SK-N-SH treated with all-trans-retinoic acid at 6 μM for 48 hours (cell line): ENCODE measurements around the gene RAB44.

Source experiments
- ATAC-seq: fragments of 200-7000 bp; cut with Tn5 transposase; 3 replicates; pipeline ENCODE4 v1.9.1; 2020; ENCODE audit warnings: mild to moderate bottlenecking, moderate library complexity
- ARNTL ChIP-seq: fragments of 450-650 bp; formaldehyde crosslinking; IDR thresholded peaks from 2 replicates; pipeline ENCODE4 v1.5.0; 2020; ENCODE audit warnings: low read depth, mild to moderate bottlenecking, moderate library complexity, borderline replicate concordance
- BACH2 ChIP-seq: fragments of 250-450 bp; sonication (Bioruptor Pico); IDR thresholded peaks from 2 replicates; pipeline ENCODE4 v1.9.0; 2021; ENCODE audit warnings: mild to moderate bottlenecking, borderline replicate concordance
- CSDC2 ChIP-seq: fragments of 250-450 bp; sonication (Bioruptor Pico); IDR thresholded peaks from 2 replicates; pipeline ENCODE4 v1.5.0; 2020; ENCODE audit warnings: mild to moderate bottlenecking, moderate library complexity
- CSRNP3 ChIP-seq: fragments of 250-450 bp; sonication (Bioruptor Pico); IDR thresholded peaks from 2 replicates; pipeline ENCODE4 v1.5.1; 2021; ENCODE audit warnings: mild to moderate bottlenecking, moderate library complexity
- ESRRG ChIP-seq: fragments of 250-450 bp; sonication (Bioruptor Pico); IDR thresholded peaks from 2 replicates; pipeline ENCODE4 v1.6.1; 2021; ENCODE audit warnings: mild to moderate bottlenecking
- ISL1 ChIP-seq: fragments of 250-450 bp; sonication (Bioruptor Pico); IDR thresholded peaks from 2 replicates; pipeline ENCODE4 v2.1.2; 2022; ENCODE audit warnings: mild to moderate bottlenecking, moderate library complexity
- RARB ChIP-seq: fragments of 250-450 bp; sonication (Bioruptor Pico); IDR thresholded peaks from 2 replicates; pipeline ENCODE4 v1.8.0; 2021; ENCODE audit warnings: mild to moderate bottlenecking, moderate library complexity
- TCF4 ChIP-seq: fragments of 250-450 bp; sonication (Bioruptor Pico); IDR thresholded peaks from 2 replicates; pipeline ENCODE4 v1.8.0; 2021; ENCODE audit warnings: mild to moderate bottlenecking, moderate library complexity, borderline replicate concordance
- TOX ChIP-seq: fragments of 250-450 bp; sonication (Bioruptor Pico); IDR thresholded peaks from 2 replicates; pipeline ENCODE4 v1.8.0; 2021; ENCODE audit warnings: mild to moderate bottlenecking, moderate library complexity, borderline replicate concordance
- ZC3H10 ChIP-seq: fragments of 250-450 bp; sonication (Bioruptor Pico); IDR thresholded peaks from 2 replicates; pipeline ENCODE4 v1.5.1; 2021; ENCODE audit warnings: mild to moderate bottlenecking, moderate library complexity
- ZFP3 ChIP-seq: fragments of 250-450 bp; sonication (Bioruptor Pico); IDR thresholded peaks from 2 replicates; pipeline ENCODE4 v1.5.0; 2020; ENCODE audit warnings: mild to moderate bottlenecking, moderate library complexity
- ZFP30 ChIP-seq: fragments of 450-650 bp; formaldehyde crosslinking; IDR thresholded peaks from 2 replicates; pipeline ENCODE4 v1.5.0; 2022; ENCODE audit warnings: mild to moderate bottlenecking, moderate library complexity
- ZNF565 ChIP-seq: fragments of 450-650 bp; formaldehyde crosslinking; conservative IDR thresholded peaks from 2 replicates; pipeline ENCODE4 v1.5.0; 2020; ENCODE audit warnings: low read depth, mild to moderate bottlenecking, moderate library complexity
- ZNF70 ChIP-seq: fragments of 450-650 bp; formaldehyde crosslinking; IDR thresholded peaks from 2 replicates; pipeline ENCODE4 v1.5.0; 2020; ENCODE audit warnings: mild to moderate bottlenecking, moderate library complexity
- ZNF8 ChIP-seq: fragments of 450-650 bp; formaldehyde crosslinking; IDR thresholded peaks from 2 replicates; pipeline ENCODE4 v1.5.0; 2020; ENCODE audit warnings: mild to moderate bottlenecking, moderate library complexity
- TF ChIP-seq, protein P1 (sequence below): fragments of 250-450 bp; sonication (Bioruptor Pico); IDR thresholded peaks from 2 replicates; pipeline ENCODE4 v1.8.0; 2021; ENCODE audit warnings: low read depth, mild to moderate bottlenecking, moderate library complexity, borderline replicate concordance
- TF ChIP-seq, protein P2 (sequence below): fragments of 250-450 bp; sonication (Bioruptor Pico); IDR thresholded peaks from 2 replicates; pipeline ENCODE4 v1.5.1; 2020; ENCODE audit warnings: low read depth, mild to moderate bottlenecking, moderate library complexity
- TF ChIP-seq, protein P3 (sequence below): fragments of 250-450 bp; sonication (Bioruptor Pico); IDR thresholded peaks from 2 replicates; pipeline ENCODE4 v1.8.0; 2020; ENCODE audit warnings: mild to moderate bottlenecking, moderate library complexity, borderline replicate concordance

RAB44 gene

DNA sequence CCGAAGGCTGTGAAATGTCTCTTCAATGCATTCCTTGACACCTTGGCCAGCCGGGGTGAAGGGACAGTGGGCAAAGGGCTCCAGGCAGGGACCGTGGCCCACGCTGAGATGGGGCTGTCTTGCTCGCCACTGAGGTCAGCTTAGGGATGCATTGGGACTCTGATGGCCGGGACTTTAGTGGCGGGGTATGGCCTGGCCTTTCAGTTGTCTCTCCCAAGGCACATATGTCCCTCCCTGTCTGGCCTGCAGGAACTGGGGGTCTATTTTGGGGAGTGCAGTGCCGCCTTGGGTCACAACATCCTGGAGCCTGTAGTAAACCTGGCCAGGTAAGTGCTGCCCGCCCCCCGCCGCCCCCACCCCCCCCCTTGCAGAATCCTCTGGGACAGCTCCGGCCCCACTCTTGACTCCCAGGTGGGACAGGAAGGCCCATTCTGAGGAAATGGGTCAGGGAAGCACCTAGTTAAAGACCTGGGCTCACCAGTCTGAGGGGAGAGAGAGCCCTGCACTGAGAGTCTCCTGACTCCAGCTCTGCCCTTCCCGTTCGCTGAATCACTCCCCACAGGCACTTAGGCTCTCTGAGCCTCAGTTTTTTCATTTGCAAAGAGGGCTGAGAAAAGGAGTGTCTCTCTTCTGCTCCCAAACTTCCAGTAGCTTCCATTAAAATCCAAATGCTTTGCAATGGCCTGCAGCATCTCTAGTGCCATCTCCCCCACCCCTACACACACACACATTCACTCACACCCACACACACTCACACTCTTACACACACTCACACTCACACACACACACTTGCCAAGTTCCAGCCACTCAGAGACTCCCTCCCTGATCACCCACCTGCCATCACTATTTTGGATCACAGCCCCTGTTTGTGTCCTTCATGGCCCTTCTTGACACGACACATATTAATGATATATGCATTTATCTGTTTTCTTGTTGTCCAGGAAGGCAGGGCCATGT lies 33.1 kb downstream of the RAB44 start:
- no peak for ATAC-seq

DNA sequence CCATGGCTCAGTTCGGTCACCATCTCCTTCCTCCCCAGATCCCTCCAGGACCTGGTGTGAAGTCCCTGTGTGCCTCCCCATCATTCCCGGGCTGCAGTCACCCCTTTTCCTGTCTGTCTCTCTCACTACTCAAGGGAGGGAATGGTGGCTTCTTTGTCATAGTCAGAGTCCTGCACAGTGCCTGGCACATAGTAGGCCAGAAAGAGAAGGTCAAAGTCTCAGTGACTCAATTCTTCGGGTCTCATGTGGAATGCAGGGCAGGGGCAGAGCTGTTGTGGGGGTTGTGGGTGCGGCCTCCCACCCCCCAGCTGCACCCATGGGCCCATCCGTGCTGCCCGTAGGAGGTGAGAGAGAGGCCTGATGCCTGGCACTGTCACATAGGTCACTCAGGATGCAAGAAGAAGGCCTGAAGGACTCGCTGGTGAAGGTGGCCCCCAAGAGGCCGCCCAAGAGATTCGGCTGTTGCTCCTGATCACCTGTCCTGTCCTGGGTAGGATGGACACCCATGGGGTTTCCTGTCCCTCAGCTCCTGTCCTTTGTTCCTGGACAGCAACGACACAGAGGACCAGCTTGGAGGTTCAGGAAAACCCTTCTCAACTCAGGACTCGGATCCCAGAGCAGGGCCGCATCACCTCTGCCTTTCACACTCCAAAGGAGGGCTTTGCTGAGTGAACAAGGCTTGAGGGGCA lies 34.1 kb downstream of the RAB44 start:
- TF ChIP-seq TOX (CRISPR knock-in tag) (no peak), ZNF70 (CRISPR knock-in tag) (no peak), TCF4 (no peak), ZNF8 (CRISPR knock-in tag) (no peak), BACH2 (CRISPR knock-in tag) (no peak), ISL1 (CRISPR knock-in tag) (no peak), CSRNP3 (CRISPR knock-in tag) (no peak), ARNTL (CRISPR knock-in tag) (no peak), ESRRG (CRISPR knock-in tag) (no peak), RARB (no peak), ZC3H10 (CRISPR knock-in tag) (no peak), ZNF565 (CRISPR knock-in tag) (no peak)
- TF ChIP-seq, protein P1, sequence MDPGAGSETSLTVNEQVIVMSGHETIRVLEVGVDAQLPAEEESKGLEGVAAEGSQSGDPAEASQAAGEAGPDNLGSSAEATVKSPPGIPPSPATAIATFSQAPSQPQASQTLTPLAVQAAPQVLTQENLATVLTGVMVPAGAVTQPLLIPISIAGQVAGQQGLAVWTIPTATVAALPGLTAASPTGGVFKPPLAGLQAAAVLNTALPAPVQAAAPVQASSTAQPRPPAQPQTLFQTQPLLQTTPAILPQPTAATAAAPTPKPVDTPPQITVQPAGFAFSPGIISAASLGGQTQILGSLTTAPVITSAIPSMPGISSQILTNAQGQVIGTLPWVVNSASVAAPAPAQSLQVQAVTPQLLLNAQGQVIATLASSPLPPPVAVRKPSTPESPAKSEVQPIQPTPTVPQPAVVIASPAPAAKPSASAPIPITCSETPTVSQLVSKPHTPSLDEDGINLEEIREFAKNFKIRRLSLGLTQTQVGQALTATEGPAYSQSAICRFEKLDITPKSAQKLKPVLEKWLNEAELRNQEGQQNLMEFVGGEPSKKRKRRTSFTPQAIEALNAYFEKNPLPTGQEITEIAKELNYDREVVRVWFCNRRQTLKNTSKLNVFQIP (CRISPR knock-in tag) = no peak
- TF ChIP-seq, protein P2, sequence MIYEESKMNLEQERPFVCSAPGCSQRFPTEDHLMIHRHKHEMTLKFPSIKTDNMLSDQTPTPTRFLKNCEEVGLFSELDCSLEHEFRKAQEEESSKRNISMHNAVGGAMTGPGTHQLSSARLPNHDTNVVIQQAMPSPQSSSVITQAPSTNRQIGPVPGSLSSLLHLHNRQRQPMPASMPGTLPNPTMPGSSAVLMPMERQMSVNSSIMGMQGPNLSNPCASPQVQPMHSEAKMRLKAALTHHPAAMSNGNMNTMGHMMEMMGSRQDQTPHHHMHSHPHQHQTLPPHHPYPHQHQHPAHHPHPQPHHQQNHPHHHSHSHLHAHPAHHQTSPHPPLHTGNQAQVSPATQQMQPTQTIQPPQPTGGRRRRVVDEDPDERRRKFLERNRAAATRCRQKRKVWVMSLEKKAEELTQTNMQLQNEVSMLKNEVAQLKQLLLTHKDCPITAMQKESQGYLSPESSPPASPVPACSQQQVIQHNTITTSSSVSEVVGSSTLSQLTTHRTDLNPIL (CRISPR knock-in tag) = no peak
- TF ChIP-seq, protein P3, sequence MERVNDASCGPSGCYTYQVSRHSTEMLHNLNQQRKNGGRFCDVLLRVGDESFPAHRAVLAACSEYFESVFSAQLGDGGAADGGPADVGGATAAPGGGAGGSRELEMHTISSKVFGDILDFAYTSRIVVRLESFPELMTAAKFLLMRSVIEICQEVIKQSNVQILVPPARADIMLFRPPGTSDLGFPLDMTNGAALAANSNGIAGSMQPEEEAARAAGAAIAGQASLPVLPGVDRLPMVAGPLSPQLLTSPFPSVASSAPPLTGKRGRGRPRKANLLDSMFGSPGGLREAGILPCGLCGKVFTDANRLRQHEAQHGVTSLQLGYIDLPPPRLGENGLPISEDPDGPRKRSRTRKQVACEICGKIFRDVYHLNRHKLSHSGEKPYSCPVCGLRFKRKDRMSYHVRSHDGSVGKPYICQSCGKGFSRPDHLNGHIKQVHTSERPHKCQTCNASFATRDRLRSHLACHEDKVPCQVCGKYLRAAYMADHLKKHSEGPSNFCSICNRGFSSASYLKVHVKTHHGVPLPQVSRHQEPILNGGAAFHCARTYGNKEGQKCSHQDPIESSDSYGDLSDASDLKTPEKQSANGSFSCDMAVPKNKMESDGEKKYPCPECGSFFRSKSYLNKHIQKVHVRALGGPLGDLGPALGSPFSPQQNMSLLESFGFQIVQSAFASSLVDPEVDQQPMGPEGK (CRISPR knock-in tag) = no peak
- no peak for ATAC-seq

More for the DNA sequence above, 33.1 kb downstream of the RAB44 start:
- TF ChIP-seq CSDC2 (no peak), ZNF8 (CRISPR knock-in tag) (no peak), ZC3H10 (CRISPR knock-in tag) (no peak), TCF4 (no peak), ESRRG (CRISPR knock-in tag) (no peak), ZNF70 (CRISPR knock-in tag) (no peak), ZFP30 (CRISPR knock-in tag) (no peak), ARNTL (CRISPR knock-in tag) (no peak), ISL1 (CRISPR knock-in tag) (no peak), TOX (CRISPR knock-in tag) (no peak), CSRNP3 (CRISPR knock-in tag) (no peak), ZFP3 (CRISPR knock-in tag) (no peak), RARB (no peak)
- TF ChIP-seq, protein P3 (CRISPR knock-in tag) = no peak
